22Rv1 (cell line): ENCODE data around the gene SFXN5.

Experiments
- H3K27ac ChIP-seq: fragments of 450-650 bp; 2 replicates; pipeline ENCODE4 v1.5.1; 2017
- ZFX ChIP-seq: fragments of 450-650 bp; IDR thresholded peaks from 2 replicates; pipeline ENCODE4 v1.6.1; 2017; ENCODE audit warnings: antibody characterized with exemption, borderline replicate concordance
- TF ChIP-seq, protein P1 (sequence below): fragments of 450-650 bp; IDR thresholded peaks from 2 replicates; pipeline ENCODE4 v1.5.1; 2017; ENCODE audit warnings: mild to moderate bottlenecking

SFXN5 gene

DNA sequence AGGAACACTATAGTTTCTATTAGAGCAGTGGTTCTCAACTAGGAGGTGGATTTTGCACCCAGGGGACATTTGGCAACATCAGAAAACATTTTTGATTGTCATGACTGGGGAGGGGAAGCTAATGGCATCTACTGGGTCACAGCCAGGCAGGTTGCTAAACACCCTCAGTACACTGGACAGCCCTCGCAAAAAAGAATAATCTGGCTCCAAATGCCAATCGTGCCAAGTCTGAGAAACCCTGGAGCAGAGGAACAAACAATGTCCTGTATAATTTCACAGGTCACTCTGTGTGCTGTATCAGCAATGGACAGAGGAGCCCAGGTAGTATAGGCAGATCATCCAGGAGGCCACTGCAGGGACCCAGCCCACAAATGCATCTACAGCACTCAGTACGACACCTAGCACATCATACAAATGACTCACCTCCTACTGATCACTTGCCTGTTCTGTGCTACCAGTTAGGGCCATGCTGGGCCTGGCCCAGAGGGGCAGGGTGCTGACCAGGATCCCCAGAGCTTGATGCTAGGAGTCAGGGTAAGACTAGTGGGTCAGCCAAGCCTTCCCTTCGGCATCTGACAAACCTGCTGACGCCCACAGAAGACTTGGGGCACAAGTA is 37.6 kb downstream of the SFXN5 start:
- TF ChIP-seq, protein P1, sequence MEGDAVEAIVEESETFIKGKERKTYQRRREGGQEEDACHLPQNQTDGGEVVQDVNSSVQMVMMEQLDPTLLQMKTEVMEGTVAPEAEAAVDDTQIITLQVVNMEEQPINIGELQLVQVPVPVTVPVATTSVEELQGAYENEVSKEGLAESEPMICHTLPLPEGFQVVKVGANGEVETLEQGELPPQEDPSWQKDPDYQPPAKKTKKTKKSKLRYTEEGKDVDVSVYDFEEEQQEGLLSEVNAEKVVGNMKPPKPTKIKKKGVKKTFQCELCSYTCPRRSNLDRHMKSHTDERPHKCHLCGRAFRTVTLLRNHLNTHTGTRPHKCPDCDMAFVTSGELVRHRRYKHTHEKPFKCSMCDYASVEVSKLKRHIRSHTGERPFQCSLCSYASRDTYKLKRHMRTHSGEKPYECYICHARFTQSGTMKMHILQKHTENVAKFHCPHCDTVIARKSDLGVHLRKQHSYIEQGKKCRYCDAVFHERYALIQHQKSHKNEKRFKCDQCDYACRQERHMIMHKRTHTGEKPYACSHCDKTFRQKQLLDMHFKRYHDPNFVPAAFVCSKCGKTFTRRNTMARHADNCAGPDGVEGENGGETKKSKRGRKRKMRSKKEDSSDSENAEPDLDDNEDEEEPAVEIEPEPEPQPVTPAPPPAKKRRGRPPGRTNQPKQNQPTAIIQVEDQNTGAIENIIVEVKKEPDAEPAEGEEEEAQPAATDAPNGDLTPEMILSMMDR = no peak
- TF ChIP-seq ZFX = no peak
- 0 out of 2 replicates have a peak overlapping the region, but pooled peaks have one; percentile 2 for H3K27ac ChIP-seq

- H3K27ac ChIP-seq = peak overlapping the region; percentile 2; the same call in 1 of the 2 replicates
- no peak for TF ChIP-seq ZFX
- TF ChIP-seq, protein P1 = no peak
These were observed 38.3 kb downstream of the SFXN5 start for GRCh38 chr2:73033142-73033765.

- peak overlapping the region; percentile 2; the same call in 1 of the 2 replicates for H3K27ac ChIP-seq
- TF ChIP-seq, protein P1 = no peak
- no peak for TF ChIP-seq ZFX
These were observed 38.8 kb downstream of the SFXN5 start for GRCh38 chr2:73032702-73033097.

- H3K27ac ChIP-seq = peak overlapping the region; percentile 2; the same call in 1 of the 2 replicates
- TF ChIP-seq, protein P1 = no peak
- TF ChIP-seq ZFX = no peak
These were observed 39.5 kb downstream of the SFXN5 start for GRCh38 chr2:73031725-73032701.

GRCh38 chr2:73031095-73031678 is 40.3 kb downstream of the SFXN5 start:
- TF ChIP-seq, protein P1 = no peak
- no peak for TF ChIP-seq ZFX
- peak overlapping the region; percentile 2; the same call in 1 of the 2 replicates for H3K27ac ChIP-seq

DNA sequence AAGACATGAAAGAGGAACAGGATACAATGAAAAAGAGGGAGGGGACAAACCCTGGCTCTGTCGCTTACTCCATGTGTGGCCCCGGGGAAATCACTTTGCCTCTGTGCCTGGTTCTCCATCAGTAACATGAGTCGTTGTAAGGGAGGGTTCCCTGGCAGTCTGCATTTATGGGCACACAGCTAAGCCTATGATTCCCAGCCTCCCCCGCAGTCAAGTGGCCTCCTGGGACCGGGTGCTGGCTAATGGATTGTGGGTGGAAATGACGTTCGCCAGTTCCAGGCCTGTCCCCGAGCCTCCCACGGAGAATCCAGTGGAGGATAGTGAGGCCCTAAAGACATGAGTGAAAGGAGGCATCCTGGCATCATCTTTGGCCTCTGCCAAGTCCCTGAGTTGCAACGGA is 42.7 kb downstream of the SFXN5 start:
- H3K27ac ChIP-seq = no peak overlapping the region
- TF ChIP-seq ZFX = no peak
- TF ChIP-seq, protein P1 = no peak
